IMR-90 (cell line): ENCODE measurements around the gene PSG3. TPM values are rescaled to one million over a fixed set of nuclear protein-coding genes. Genes with fewer than 3 reads are reported as not detected.
A peak's percentile ranks its signal among the peaks of the same experiment; 100 is the strongest.
"Not testable (repeated sequence)": the region's sequence is repeated elsewhere in the genome, so short reads cannot be mapped to it uniquely, and the experiment has no call there.

Experiments
- ATAC-seq: fragments of 200-7000 bp; cut with Tn5 transposase; 2 replicates; pipeline ENCODE4 v1.9.1; 2020; ENCODE audit warnings: low read depth, mild to moderate bottlenecking, moderate library complexity
- BruUV-seq: library from RNA; stranded (reverse); fragments of 400-500 nt; replicated peaks from 2 replicates; lab custom pipeline; 2021; lab: Mats Ljungman, UMichigan
- CTCF ChIA-PET: fragments of 300-600 bp; formaldehyde crosslinking; extraction: SDS; loops from one replicate; lab custom pipeline; 2021; ENCODE audit warnings: antibody characterized with exemption; lab: Yijun Ruan, JAX
- POLR2A ChIA-PET: fragments of 300-600 bp; sonication (Branson Sonifier 250); formaldehyde crosslinking; loops from one replicate; lab custom pipeline; 2022; ENCODE audit warnings: antibody characterized with exemption; ENCODE audit not compliant: unreplicated experiment; lab: Charles Lee
- DNase-seq: peaks from one replicate; pipeline ENCODE4 v3.0.0; 2013
- H2AFZ ChIP-seq: replicated peaks from 2 replicates; pipeline ENCODE3; 2013; ENCODE audit warnings: low read length, mild to moderate bottlenecking; ENCODE audit not compliant: poor library complexity
- H2AK5ac ChIP-seq: 2 replicates; pipeline ENCODE4 v1.6.1; 2013; ENCODE audit warnings: low read depth, low read length, inconsistent platforms
- H2AK9ac ChIP-seq: replicated peaks from 2 replicates; pipeline ENCODE3; 2013; ENCODE audit warnings: mild to moderate bottlenecking, low read depth, low read length, moderate library complexity; ENCODE audit not compliant: poor library complexity
- H2BK120ac ChIP-seq: 2 replicates; pipeline ENCODE4 v1.6.1; 2013; ENCODE audit warnings: low read depth, low read length, inconsistent platforms
- H2BK15ac ChIP-seq: 3 replicates; pipeline ENCODE4 v1.6.1; 2013; ENCODE audit warnings: low read depth, low read length, inconsistent platforms
- H2BK20ac ChIP-seq: 2 replicates; pipeline ENCODE4 v1.6.1; 2013; ENCODE audit warnings: low read depth, mild to moderate bottlenecking, inconsistent platforms, low read length, moderate library complexity
- H2BK5ac ChIP-seq: 2 replicates; pipeline ENCODE4 v1.6.1; 2013; ENCODE audit warnings: mild to moderate bottlenecking, low read depth, low read length, inconsistent platforms; ENCODE audit not compliant: poor library complexity, severe bottlenecking
- H3K14ac ChIP-seq: replicated peaks from 2 replicates; pipeline ENCODE4 v1.6.1; 2013; ENCODE audit warnings: low read depth, low read length, inconsistent platforms
- H3K18ac ChIP-seq: 2 replicates; pipeline ENCODE4 v1.6.1; 2013; ENCODE audit warnings: low read depth, low read length, control low read depth
- H3K23ac ChIP-seq: 2 replicates; pipeline ENCODE4 v1.6.1; 2013; ENCODE audit warnings: low read depth, low read length, inconsistent platforms
- H3K27ac ChIP-seq: 2 replicates; pipeline ENCODE4 v1.5.1; 2013; ENCODE audit warnings: mild to moderate bottlenecking, control low read depth, low read length; ENCODE audit not compliant: insufficient read depth
- H3K27me3 ChIP-seq: 2 replicates; pipeline ENCODE4 v1.6.1; 2013; ENCODE audit warnings: low read length; ENCODE audit not compliant: control insufficient read depth, insufficient read depth
- H3K36me3 ChIP-seq: 2 replicates; pipeline ENCODE4 v1.6.1; 2013; ENCODE audit warnings: low read length, mixed read lengths; ENCODE audit not compliant: control insufficient read depth, insufficient read depth
- H3K4ac ChIP-seq: 2 replicates; pipeline ENCODE4 v1.6.1; 2013; ENCODE audit warnings: low read depth, low read length, inconsistent platforms
- H3K4me1 ChIP-seq: 2 replicates; pipeline ENCODE4 v1.6.1; 2013; ENCODE audit warnings: low read length, mixed read lengths; ENCODE audit not compliant: control insufficient read depth, insufficient read depth
- H3K4me2 ChIP-seq: 2 replicates; pipeline ENCODE4 v1.6.1; 2013; ENCODE audit warnings: low read depth, mild to moderate bottlenecking, control low read depth, low read length, moderate library complexity
- H3K4me3 ChIP-seq: 2 replicates; pipeline ENCODE4 v1.5.1; 2013; ENCODE audit warnings: low read depth, mild to moderate bottlenecking, control low read depth, low read length, moderate library complexity; ENCODE audit not compliant: insufficient read depth
- H3K56ac ChIP-seq: 2 replicates; pipeline ENCODE4 v1.6.1; 2013; ENCODE audit warnings: low read length, inconsistent platforms; ENCODE audit not compliant: insufficient read depth; ENCODE audit errors: extremely low read depth
- H3K79me1 ChIP-seq, 2 experiments: 2 replicates each; pipeline ENCODE4 v1.6.1; 2013; ENCODE audit warnings: low read length in 2 of 2, inconsistent platforms in 1 of 2, low read depth in 1 of 2
- H3K9ac ChIP-seq: 2 replicates; pipeline ENCODE4 v1.6.1; 2013; ENCODE audit warnings: low read depth, low read length, control low read depth
- H3K9me1 ChIP-seq: 2 replicates; pipeline ENCODE4 v1.6.1; 2013; ENCODE audit warnings: low read length, inconsistent platforms; ENCODE audit not compliant: insufficient read depth
- H3K9me3 ChIP-seq: 2 replicates; pipeline ENCODE4 v1.6.1; 2013; ENCODE audit warnings: low read length; ENCODE audit not compliant: control insufficient read depth, insufficient read depth
- H4K20me1 ChIP-seq: 2 replicates; pipeline ENCODE4 v1.6.1; 2013; ENCODE audit warnings: low read length, inconsistent platforms; ENCODE audit not compliant: insufficient read depth
- H4K5ac ChIP-seq: 2 replicates; pipeline ENCODE4 v1.6.1; 2013; ENCODE audit warnings: mild to moderate bottlenecking, low read depth, low read length, control low read depth
- H4K8ac ChIP-seq, 2 experiments: 2 replicates each; pipeline ENCODE4 v1.6.1; 2013; ENCODE audit warnings: low read depth in 2 of 2, low read length in 2 of 2, control low read depth in 1 of 2, inconsistent platforms in 1 of 2
- H4K91ac ChIP-seq: 2 replicates; pipeline ENCODE4 v1.6.1; 2013; ENCODE audit warnings: low read depth, low read length, inconsistent platforms; ENCODE audit not compliant: insufficient read depth
- WGBS, 2 experiments: methylation state at CpG; one replicate each; pipeline versions ENCODE4 v1.1.5 to v1.1.7; 2013; ENCODE audit warnings: missing lambda C conversion rate in 2 of 2; ENCODE audit not compliant: insufficient read length in 1 of 2; ENCODE audit errors: extremely low coverage in 2 of 2; 5-methylcytosine and 5-hydroxymethylcytosine counted together
- dilution Hi-C: fragments of 300-500 bp; cut with HindIII; formaldehyde crosslinking; loops from one replicate; pipeline ENCODE4 v1.14.3; 2018; ENCODE audit warnings: low sequenced_read_pairs; ENCODE audit not compliant: unreplicated experiment
- in situ Hi-C: fragments of 300-500 bp; cut with MboI; formaldehyde crosslinking; loops from 3 replicates; pipeline ENCODE4 v1.14.3; 2019; ENCODE audit warnings: low sequenced_read_pairs, inconsistent platforms, mixed read lengths
- intact Hi-C: fragments of 100-400 bp; cut with micrococcal nuclease; formaldehyde crosslinking; loops from 2 replicates; pipeline ENCODE4 v1.10.0; 2022
- polyA plus RNA-seq, 3 experiments: library from polyadenylated mRNA; depleted of rRNA; stranded (reverse); fragments of >200 nt; gene quantifications; 2 replicates each; pipeline ENCODE4 v1.2.3, GENCODE V29; 2012; ENCODE audit warnings: low replicate concordance in 1 of 3
- total RNA-seq: library from RNA; depleted of rRNA; stranded (reverse); fragments of >200 nt; gene quantifications from 2 replicates; pipeline ENCODE4 v1.2.3, GENCODE V29; 2012

PSG3 gene
- total and polyA plus RNA-seq, 2 of the 4 experiments (the other 2 are of a cell fraction) = 0.03 TPM; not detected in 1

- H3K4me2 ChIP-seq, H3K4me3 ChIP-seq, H2BK15ac ChIP-seq, H2AK9ac ChIP-seq, H3K27me3 ChIP-seq, ATAC-seq, H2BK20ac ChIP-seq, H4K5ac ChIP-seq, H2BK5ac ChIP-seq, BruUV-seq, H3K14ac ChIP-seq, H2BK120ac ChIP-seq, POLR2A ChIA-PET, H2AFZ ChIP-seq, H4K20me1 ChIP-seq, intact Hi-C loops, H3K56ac ChIP-seq, H3K4ac ChIP-seq, dilution Hi-C loops, DNase-seq, in situ Hi-C loops, H3K79me1 ChIP-seq, H3K9ac ChIP-seq, CTCF ChIA-PET, H4K91ac ChIP-seq, H3K27ac ChIP-seq, H3K9me3 ChIP-seq, H3K23ac ChIP-seq, H3K36me3 ChIP-seq, H3K18ac ChIP-seq: not testable (repeated sequence)
- H4K8ac ChIP-seq = 0 out of 4 replicates have a peak overlapping the region, but pooled peaks of 1 of the 2 experiments have one; percentile 16
- H2AK5ac ChIP-seq = peak overlapping the region; percentile 39; the same call in 1 of the 2 replicates
- WGBS, 2 experiments = 96% methylated on average over 7 of the region's 12 CpGs; no CpG with 5 or more reads in 1 of the 2 experiments
- H3K9me1 ChIP-seq = peaks cover 11% of the 10 kb centered on the region; the same call in 1 of the 2 replicates
- peaks cover 15% of the 10 kb centered on the region for H3K4me1 ChIP-seq
Measured at GRCh38 chr19:42766871-42767270, 26.6 kb upstream of the PSG3 start.
